GM12873 (cell line): ENCODE measurements around the gene NDUFB11.

ENCODE experiments used
- TF ChIP-seq, protein P1 (sequence below): IDR thresholded peaks from 2 replicates; pipeline ENCODE4 v1.5.1; 2012; ENCODE audit warnings: low read depth, mild to moderate bottlenecking, moderate library complexity, low read length, control low read depth; ENCODE audit not compliant: insufficient read depth; ENCODE audit errors: missing control alignments

NDUFB11 gene

DNA sequence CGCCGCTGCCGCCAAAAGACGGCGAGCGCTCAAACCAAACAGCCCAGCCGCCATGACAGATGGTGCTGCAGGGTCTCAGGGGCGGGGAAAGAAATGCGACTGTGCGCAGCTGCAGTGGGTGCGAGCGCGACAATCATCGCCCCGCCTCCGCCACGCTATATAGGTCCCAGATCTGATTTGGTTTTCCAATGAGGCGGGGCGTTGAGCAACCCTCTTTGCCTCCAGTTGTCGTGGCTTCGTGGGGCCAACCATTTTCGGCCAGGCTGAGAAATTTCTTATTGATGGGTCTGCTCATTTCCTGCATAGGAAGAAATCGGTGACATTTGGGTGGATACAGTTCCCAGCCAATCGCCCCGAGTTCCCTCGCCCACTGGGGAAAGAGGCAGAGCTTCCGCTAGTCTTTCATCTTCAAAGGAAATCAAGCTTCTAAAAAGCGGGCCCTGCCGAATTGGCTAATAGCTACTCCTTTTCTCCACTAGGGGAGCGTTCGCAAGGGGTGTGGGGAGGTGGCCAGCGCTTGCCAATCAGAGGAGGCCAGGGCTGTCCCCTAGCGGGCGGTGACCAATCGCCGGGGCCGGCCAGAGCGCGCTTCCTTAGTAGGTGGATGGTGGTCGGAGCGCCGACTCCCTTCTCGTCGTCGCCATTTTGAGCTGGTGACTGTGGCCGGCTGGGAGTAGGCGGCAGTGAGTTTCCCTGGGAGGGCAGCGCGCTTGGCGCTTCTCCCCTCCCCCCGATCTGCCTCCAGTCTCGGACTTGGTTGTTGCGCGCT is at the start of gene NDUFB11, which contains the start of gene RBM10:
NDUFB11 (minus strand) TSS at position 77 of the 769 bp plus-strand sequence; CDS start at position 54, 23 bp downstream.
RBM10 (plus strand) TSS at position 596 of the 769 bp plus-strand sequence. CDS start 2,261 bp downstream, outside the sequence.
- TF ChIP-seq, protein P1, sequence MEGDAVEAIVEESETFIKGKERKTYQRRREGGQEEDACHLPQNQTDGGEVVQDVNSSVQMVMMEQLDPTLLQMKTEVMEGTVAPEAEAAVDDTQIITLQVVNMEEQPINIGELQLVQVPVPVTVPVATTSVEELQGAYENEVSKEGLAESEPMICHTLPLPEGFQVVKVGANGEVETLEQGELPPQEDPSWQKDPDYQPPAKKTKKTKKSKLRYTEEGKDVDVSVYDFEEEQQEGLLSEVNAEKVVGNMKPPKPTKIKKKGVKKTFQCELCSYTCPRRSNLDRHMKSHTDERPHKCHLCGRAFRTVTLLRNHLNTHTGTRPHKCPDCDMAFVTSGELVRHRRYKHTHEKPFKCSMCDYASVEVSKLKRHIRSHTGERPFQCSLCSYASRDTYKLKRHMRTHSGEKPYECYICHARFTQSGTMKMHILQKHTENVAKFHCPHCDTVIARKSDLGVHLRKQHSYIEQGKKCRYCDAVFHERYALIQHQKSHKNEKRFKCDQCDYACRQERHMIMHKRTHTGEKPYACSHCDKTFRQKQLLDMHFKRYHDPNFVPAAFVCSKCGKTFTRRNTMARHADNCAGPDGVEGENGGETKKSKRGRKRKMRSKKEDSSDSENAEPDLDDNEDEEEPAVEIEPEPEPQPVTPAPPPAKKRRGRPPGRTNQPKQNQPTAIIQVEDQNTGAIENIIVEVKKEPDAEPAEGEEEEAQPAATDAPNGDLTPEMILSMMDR: peak; percentile 61

DNA sequence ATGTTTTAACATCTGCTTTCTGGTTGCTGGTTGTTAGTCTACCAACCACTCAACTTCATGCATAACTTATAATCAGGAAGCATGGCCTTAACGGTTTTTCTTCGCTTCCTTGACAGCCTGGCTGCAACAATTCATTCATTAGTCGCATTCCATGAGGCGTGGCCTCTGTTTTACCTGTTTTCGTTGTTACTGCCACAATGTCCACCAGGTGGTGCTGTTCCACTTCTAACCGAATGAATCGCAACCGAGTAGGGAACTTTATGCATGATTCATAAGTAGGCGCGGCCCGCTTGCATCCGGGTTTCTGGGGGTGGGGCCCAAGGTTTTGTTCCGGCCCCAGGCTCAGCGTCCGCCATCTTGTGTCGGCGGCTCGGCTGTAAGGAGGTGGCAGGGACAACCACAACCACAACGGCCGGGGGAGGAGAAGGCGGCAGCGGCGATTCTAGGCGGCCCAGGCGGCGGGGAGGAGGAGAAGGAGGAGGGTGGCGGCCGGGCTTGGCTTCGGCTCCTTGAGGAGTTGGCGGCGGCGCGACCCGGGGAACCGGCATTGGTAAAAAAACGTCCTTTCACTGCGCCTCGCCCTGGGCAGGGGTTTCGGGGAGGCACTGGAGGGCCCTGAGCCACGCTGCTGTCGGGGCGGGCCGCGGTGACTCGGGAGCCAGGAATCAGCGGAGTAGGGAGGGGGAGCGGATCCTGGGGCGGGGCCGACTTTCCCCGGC is 49.1 kb upstream of the NDUFB11 start, which contains the start of gene UBA1:
UBA1 (plus strand) TSS at position 355 of the 719 bp plus-strand sequence. CDS start 4,974 bp downstream, outside the sequence.
- TF ChIP-seq, protein P1: peak; percentile 74

DNA sequence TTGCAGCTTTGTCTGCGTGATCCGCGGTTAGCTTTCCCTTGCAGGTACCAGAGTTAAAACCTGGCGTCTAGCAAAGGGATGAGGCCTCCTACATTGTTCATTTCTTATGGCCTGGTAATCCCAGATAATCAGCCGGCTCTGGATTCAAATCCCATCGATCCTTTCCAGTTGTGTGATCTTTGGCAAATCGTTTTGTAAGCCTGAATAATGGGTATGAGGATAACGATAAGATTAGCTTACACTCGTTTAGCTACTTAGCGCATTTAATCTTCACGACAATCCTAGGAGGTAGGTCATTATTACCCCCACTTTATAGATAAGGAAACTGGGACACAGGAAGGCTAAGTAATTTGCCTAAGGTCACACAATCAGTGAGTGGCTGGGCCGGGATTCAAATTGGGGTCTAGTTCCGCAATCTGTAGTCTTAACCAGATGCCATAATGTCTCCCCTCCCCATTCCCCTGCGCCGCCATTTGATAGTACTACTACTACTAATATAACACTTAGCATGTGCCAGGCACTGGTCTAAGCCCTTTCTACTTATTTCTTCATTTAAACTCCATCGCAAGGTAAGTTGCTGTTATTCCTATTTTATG is 47.4 kb upstream of the NDUFB11 start:
- TF ChIP-seq, protein P1: no peak

DNA sequence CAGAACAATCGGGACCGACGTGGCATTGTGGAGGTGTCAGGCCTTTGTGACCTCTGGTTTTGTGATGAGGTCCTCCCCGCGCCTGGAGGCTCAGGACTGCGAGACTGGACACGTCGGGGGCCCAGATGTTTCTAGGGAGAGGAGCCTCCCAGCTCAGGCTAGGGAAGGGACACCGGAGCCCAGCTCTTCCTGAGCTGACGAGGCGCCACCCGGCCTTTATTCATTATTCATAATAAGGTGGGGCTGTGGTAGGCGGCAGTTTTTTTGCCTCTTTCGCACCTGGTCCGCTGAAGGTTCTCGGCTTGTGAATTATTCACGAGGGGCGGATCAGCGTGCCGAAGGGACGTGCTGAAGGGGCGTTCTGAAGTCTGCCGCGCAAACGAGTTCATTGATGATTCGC is 46.8 kb upstream of the NDUFB11 start:
- TF ChIP-seq, protein P1: no peak

DNA sequence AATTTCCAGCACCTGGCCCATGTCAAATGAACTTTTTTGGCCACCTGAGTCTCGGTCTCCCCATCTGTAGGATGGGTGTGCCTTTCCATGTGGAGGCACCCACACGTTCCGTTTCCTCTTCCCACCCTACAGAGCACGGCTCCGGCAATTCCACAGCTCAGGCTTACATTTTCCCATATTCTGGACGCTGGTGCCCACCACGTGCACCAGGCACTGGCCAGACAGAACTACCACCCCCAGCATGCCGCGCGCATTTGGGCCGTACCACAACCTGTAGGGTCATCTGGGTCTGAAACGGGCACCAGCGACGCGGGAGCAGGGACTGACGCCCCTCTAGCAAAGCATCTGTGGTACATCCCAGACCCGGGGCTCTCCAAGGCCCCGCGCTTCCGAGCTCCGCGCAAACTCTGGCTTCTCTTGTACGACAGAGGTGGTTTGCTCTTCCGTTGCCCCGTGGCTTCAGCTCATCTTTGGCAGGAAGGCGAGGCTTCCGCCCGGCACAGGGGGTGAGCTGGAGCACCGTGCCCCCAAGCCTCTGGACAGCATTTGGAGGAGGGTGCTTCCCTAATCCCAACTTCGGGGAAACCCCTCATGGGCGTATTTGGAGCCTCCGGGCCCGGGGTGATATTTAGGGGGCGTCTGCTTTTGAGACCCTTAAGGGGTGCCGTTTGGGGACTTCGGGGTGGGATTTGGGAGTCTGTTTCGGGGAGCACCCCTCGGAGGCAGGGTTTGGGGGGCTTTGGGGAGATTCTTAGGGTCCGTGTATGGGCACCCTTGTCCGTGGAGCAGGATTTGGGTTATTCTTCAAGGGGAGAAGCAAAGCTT is 46.2 kb upstream of the NDUFB11 start:
- TF ChIP-seq, protein P1: no peak

DNA sequence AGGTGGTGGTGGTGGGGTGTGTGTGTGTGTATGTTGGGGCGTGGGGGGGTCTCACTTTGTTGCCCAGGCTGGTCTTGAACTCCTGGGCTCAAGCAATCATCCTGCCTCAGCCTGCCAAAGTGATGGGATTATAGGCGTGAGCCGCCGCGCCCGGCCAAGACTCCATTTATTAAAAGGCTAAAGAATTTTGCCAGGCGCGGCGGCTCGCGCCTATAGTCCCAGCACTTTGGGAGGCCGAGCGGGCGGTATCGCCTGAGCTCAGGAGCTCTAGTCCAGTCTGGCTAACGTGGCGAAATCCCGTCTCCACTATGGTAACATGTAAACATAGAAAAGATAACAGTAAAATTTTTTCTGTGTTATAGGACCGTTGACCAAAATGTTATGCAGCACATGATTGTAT is 45.4 kb upstream of the NDUFB11 start:
- TF ChIP-seq, protein P1: no peak
